GM10847 (cell line): ENCODE measurements around the gene SARNP.

ENCODE experiments used
- POLR2A ChIP-seq: IDR thresholded peaks from 2 replicates; pipeline ENCODE4 v1.6.1; 2011; ENCODE audit not compliant: insufficient read length; ENCODE audit errors: extremely low read depth

Gene SARNP

GRCh38 chr12:55842681-55843429, 25.3 kb upstream of the SARNP start, which contains the start of gene MMP19:
TSS of gene MMP19 (minus strand) at chr12:55842936. CDS start at chr12:55842830, 106 bp downstream.
- TF ChIP-seq POLR2A, result no peak

GRCh38 chr12:55840581-55841351, 23.2 kb upstream of the SARNP start:
- TF ChIP-seq POLR2A, result no peak

- no peak for TF ChIP-seq POLR2A
These were observed 22.0 kb upstream of the SARNP start for GRCh38 chr12:55839345-55840140.

- no peak for TF ChIP-seq POLR2A
These were observed 20.8 kb upstream of the SARNP start for GRCh38 chr12:55838361-55838760.

- no peak for TF ChIP-seq POLR2A
These were observed 15.5 kb upstream of the SARNP start for GRCh38 chr12:55833056-55833455.

GRCh38 chr12:55831447-55831815, 13.9 kb upstream of the SARNP start:
- no peak for TF ChIP-seq POLR2A

- no peak for TF ChIP-seq POLR2A
These were observed 13.3 kb upstream of the SARNP start for GRCh38 chr12:55830601-55831446.

GRCh38 chr12:55829967-55830600, 12.6 kb upstream of the SARNP start:
- no peak for TF ChIP-seq POLR2A

- no peak for TF ChIP-seq POLR2A
These were observed 10.8 kb upstream of the SARNP start for GRCh38 chr12:55828357-55828756.

GRCh38 chr12:55827806-55828205, 10.3 kb upstream of the SARNP start:
- no peak for TF ChIP-seq POLR2A

GRCh38 chr12:55824726-55825125, 7.2 kb upstream of the SARNP start:
- no peak for TF ChIP-seq POLR2A

GRCh38 chr12:55823419-55823818, 5.9 kb upstream of the SARNP start:
- no peak for TF ChIP-seq POLR2A

GRCh38 chr12:55822228-55822627, 4.7 kb upstream of the SARNP start:
- no peak for TF ChIP-seq POLR2A

GRCh38 chr12:55820679-55821078, 3.2 kb upstream of the SARNP start:
- TF ChIP-seq POLR2A, result no peak
